ENCODE measurements around the gene TMC2.

The TMC2 gene

GRCh38 chr20:2578475-2579192 is 42.3 kb downstream of the TMC2 start:
- no peak for DNase-seq

GRCh38 chr20:2585811-2586210 is 49.4 kb downstream of the TMC2 start:
- no peak overlapping the region for H3K27ac ChIP-seq
- no peak for TF ChIP-seq CTCF (IDR thresholded peaks at IDR 0.05; ENCODE audit: low read depth, low read length)
- H3K36me3 ChIP-seq, result no peaks in the 10 kb centered on the region
- no peak overlapping the region for H3K4me3 ChIP-seq (ENCODE audit: low read depth, low read length)
- H3K27me3 ChIP-seq (ENCODE audit: insufficient read depth, low read depth, severe bottlenecking), result no peaks in the 10 kb centered on the region
- DNase-seq, result no peak
- H3K9me3 ChIP-seq (ENCODE audit: severe bottlenecking), result no peaks in the 10 kb centered on the region

More at GRCh38 chr20:2578475-2579192, 42.3 kb downstream of the TMC2 start:
- Histone ChIP-seq H3K36me3 (no peaks in the 10 kb centered on the region), H3K27ac (no peak overlapping the region), H3K9me3 (ENCODE audit: severe bottlenecking) (no peaks in the 10 kb centered on the region), H3K4me3 (ENCODE audit: low read depth, low read length) (no peak overlapping the region), H3K27me3 (ENCODE audit: insufficient read depth, low read depth, severe bottlenecking) (no peaks in the 10 kb centered on the region)
- no peak for TF ChIP-seq CTCF (IDR thresholded peaks at IDR 0.05; ENCODE audit: low read depth, low read length)

GRCh38 chr20:2593756-2594155 is 57.4 kb downstream of the TMC2 start:
- H3K27ac ChIP-seq, result no peak overlapping the region
- H3K27me3 ChIP-seq (ENCODE audit: insufficient read depth, low read depth, severe bottlenecking), result no peaks in the 10 kb centered on the region
- TF ChIP-seq CTCF (IDR thresholded peaks at IDR 0.05; ENCODE audit: low read depth, low read length), result no peak
- no peaks in the 10 kb centered on the region for H3K9me3 ChIP-seq (ENCODE audit: severe bottlenecking)
- H3K36me3 ChIP-seq, result no peaks in the 10 kb centered on the region
- no peak for DNase-seq
- no peak overlapping the region for H3K4me3 ChIP-seq (ENCODE audit: low read depth, low read length)

GRCh38 chr20:2595076-2595475 is 58.7 kb downstream of the TMC2 start:
- no peaks in the 10 kb centered on the region for H3K36me3 ChIP-seq
- DNase-seq, result no peak
- no peak for TF ChIP-seq CTCF (IDR thresholded peaks at IDR 0.05; ENCODE audit: low read depth, low read length)

DNA sequence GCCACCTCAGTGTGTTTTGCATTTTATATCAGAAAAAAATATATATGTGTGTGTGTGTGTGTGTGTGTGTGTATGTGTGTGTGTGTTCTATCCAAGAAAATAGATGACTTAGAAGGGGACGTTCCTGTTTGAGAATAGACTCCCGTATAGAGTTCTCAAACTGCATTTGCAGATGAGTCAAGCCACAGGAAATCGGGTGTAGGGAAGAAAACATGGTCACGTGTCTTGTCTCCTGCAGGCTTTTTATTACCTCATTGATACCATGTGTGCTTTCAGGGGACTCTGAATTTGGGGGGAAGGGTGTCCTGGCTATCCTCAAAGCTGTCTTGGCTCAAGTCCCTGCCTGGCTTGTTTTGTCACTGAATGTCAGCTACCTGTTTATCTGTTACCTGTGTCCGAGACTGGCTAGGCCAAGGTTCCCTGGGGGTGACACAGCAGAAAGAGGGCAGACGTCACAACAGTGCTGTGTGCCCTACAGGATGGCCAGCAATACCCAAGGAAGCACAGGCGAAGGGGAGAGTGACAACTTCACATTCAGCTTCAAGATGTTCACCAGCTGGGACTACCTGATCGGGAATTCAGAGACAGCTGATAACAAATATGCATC is 60.4 kb downstream of the TMC2 start:
- TF ChIP-seq CTCF (IDR thresholded peaks at IDR 0.05; ENCODE audit: low read depth, low read length), result no peak
- Histone ChIP-seq H3K27ac (no peak overlapping the region), H3K9me3 (ENCODE audit: severe bottlenecking) (no peaks in the 10 kb centered on the region), H3K36me3 (no peaks in the 10 kb centered on the region), H3K27me3 (ENCODE audit: insufficient read depth, low read depth, severe bottlenecking) (no peaks in the 10 kb centered on the region), H3K4me3 (ENCODE audit: low read depth, low read length) (no peak overlapping the region)
- DNase-seq, result no peak

More at GRCh38 chr20:2595076-2595475, 58.7 kb downstream of the TMC2 start:
- Histone ChIP-seq H3K4me3 (ENCODE audit: low read depth, low read length) (no peak overlapping the region), H3K27me3 (ENCODE audit: insufficient read depth, low read depth, severe bottlenecking) (no peaks in the 10 kb centered on the region), H3K9me3 (ENCODE audit: severe bottlenecking) (no peaks in the 10 kb centered on the region), H3K27ac (no peak overlapping the region)

Measured in WERI-Rb-1 (cell line).